HG03045 (cell line): ENCODE measurements around the gene SPEF1.
"Not testable (repeated sequence)": the region's sequence is repeated elsewhere in the genome, so short reads cannot be mapped to it uniquely, and the experiment has no call there.

Experiments
- ATAC-seq: cut with Tn5 transposase; IDR thresholded peaks from one replicate; pipeline ENCODE4 v1.9.1; 2021; ENCODE audit warnings: mild to moderate bottlenecking, moderate library complexity; ENCODE audit not compliant: unreplicated experiment

The SPEF1 gene

GRCh38 chr20:3789201-3789600 lies 8.0 kb upstream of the SPEF1 start:
- not testable (repeated sequence) for ATAC-seq

- ATAC-seq = no peak
These were observed 7.5 kb upstream of the SPEF1 start for GRCh38 chr20:3788685-3789155.

GRCh38 chr20:3787324-3788014 lies 6.2 kb upstream of the SPEF1 start:
- no peak for ATAC-seq

DNA sequence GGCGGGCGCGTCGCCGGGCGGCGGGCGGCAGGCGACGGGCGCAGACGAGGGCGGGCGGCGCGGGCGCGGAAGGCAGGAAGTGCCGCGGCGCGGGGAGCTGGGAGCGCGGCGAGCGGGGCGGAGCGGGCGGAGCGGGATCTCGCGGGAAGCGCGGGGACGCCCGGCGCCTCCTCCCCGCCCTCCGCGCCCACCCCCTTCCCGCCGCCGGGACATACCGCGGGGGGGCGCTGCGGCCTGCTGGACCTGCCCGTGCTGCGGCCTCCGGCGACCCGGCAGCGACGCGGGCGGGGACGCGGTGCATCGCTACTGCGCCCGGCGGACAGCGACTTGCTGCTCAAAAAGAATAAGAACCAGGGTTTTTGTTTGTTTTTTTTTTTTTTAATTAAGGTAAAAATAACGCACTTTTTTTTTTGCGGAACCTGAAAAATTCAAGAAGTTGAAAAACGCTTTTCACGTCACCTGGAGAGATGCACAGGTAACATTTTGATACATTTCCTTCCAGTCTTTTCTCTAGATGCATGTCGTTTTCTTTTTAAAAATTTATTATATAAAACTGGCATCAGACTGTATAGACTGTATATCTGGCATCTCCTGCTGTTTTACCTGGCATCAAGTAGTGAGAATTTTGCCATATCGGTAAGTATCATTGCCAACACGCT lies 5.5 kb upstream of the SPEF1 start, which contains the start of gene CENPB:
Gene CENPB (minus strand): TSS at position 76 of the 659 bp plus-strand sequence. CDS start 257 bp downstream, outside the sequence.
- ATAC-seq = peak; percentile 85

- peak; percentile 19 for ATAC-seq
These were observed 4.9 kb upstream of the SPEF1 start for GRCh38 chr20:3786126-3786484.

DNA sequence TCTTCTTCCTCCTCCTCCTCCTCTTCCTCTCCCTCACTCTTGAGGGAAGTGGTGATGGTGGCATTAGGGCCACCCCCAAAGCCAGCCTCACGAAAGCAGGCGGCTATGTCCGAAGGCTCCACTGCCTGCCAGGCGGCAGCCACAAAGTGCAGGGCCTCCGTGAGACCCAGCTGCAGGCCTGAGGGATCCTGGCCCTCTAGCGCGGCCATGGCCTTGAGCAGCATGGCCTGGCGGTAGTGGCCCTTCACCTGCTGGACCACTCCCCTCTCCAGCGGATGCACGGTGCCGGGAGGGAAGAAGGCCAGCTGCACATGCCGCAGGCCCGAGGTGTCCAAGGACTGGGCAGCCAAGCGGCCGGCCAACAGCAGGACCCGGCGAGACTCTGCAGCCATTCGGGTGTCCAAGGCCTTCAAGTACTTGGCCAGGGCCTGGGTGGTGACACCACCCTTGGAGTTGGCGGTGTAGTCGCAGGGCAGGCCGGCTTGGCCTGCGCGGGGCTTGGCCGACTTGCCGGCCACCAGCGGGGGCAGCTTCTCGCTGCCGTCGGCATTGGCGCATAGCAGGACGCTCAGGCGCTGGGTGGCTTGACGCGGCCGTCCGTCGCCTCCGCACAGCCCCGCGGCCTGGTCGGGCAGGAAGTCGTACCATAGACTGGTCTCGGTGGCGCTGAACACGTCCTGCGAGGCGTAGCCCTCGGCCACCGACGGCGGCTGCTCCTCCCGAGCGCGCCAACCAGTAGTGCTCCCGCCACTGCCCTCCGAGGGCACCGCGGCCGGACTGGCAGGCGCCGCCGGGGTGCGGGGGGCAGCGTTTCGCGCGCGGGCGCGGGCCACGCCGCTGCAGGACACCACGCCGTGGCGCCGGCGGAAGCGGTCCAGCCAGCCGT lies 4.2 kb upstream of the SPEF1 start:
- ATAC-seq = no peak

DNA sequence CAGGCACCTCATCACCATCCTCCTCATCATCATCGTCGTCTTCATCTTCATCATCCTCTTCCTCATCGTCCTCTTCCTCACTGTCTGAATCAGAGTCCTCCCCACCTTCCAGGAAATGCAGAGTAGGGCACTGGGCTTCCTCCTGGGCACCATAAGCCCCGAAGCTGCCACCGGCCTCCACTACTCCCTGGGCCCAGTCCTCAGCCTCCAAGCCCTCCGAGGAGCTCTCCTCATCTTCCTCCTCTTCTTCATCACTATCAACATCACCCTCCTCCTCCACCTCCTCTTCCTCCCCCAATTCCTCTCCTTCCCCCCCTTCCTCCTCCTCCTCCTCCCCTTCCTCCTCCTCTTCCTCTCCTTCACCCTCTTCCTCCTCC lies 3.6 kb upstream of the SPEF1 start:
- no peak for ATAC-seq

DNA sequence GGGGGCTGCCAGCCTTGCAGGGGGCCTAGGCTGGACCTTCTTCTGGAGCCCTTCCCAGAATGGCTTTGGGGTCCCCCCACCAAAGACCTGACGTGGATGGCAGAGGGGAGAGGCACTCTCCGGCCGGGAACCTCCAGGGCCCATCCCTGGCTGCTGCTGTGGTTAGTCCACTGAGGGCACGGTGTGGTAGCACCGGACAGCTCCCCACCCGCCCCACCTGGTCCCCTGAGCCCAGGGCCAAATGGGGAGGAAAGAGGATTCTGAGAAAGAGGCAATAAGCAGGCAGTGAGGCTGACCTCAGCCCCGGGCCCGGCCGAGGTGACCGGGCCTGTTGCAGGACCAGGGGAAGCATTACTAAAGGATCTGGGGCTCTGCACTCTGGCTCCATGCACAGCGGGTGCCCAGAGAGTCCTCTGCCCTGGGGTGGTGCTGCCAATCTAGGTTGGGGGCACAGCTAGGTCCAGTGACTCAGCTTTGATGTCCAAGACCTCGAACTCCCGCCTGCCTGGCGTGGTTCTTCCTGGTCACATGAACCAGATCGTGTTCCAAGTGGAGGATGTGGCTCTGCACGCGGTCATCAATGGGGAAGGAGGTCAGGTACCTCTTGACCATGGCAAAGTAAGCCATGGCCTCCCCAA lies 3.1 kb upstream of the SPEF1 start:
- no peak for ATAC-seq

- ATAC-seq = no peak
These were observed 2.4 kb upstream of the SPEF1 start for GRCh38 chr20:3783511-3784195.

DNA sequence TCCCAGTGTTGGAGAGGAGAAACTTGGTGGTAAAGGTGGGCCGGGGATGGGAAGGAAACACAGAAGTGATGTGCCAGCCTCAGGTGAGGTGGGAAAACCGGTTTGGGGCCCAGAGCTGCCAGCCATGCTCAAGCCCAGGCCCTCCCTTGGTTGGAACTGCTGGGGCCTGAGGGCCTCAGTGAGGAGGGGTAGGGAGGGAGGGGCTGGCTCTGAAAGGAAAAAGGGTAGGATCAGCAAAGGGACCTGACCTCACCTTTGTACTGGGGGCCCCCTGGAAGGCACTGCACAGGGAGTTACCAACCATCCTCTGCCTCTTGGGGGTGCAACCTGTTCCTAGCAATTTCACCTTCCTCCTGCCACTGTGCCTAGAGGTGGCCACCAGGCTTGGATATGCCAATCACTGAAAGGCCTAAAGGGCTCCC lies 1.8 kb upstream of the SPEF1 start:
- ATAC-seq = no peak

- ATAC-seq = no peak
These were observed 1.3 kb upstream of the SPEF1 start for GRCh38 chr20:3782597-3782996.

DNA sequence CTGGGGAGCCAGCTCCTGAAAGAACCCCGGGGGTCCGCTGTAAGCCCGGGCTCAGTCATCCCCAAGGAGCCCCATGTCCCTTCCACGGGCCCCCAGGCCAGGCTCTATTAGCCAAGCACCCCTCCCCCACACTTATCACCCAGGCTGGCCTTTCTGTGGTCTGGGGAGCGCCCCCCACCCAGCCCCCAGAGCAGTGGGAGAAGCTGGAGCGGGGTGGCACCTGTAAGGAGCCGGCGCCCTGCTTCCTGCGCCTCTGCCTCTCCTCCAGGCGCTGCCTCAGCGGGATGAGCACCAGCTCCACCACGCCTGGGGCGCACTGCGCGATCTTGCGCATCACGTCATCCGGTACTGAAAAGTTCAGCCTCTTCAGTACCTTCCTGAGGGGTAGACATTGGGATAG lies 2.3 kb downstream of the SPEF1 start:
- ATAC-seq = no peak

- no peak for ATAC-seq
These were observed 3.3 kb downstream of the SPEF1 start for GRCh38 chr20:3777716-3778629.

GRCh38 chr20:3777381-3777715 lies 3.9 kb downstream of the SPEF1 start:
- no peak for ATAC-seq

GRCh38 chr20:3775457-3776108 lies 5.7 kb downstream of the SPEF1 start:
- ATAC-seq = no peak

DNA sequence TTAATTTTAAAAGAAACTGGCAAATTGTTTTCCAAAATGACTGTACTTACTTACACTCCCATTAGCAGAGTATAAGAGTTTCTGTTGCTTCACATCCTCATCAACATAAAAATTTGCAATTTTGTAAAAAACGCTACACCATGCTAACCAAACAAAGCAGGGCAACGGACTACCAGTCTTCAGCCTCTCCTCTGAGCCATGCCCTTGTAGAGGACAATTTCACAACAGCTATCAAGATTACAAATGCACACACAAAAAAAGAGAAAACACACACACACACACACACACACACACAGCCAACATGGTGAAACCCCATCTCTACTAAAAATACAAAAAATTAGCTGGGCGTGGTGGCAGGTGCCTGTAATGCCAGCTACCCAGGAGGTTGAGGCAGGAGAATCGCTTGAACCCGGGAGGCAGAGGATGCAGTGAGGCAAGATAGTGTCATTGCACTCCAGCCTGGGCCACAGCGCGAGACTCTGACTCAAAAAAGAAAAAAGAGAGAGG lies 9.6 kb downstream of the SPEF1 start:
- ATAC-seq = no peak

DNA sequence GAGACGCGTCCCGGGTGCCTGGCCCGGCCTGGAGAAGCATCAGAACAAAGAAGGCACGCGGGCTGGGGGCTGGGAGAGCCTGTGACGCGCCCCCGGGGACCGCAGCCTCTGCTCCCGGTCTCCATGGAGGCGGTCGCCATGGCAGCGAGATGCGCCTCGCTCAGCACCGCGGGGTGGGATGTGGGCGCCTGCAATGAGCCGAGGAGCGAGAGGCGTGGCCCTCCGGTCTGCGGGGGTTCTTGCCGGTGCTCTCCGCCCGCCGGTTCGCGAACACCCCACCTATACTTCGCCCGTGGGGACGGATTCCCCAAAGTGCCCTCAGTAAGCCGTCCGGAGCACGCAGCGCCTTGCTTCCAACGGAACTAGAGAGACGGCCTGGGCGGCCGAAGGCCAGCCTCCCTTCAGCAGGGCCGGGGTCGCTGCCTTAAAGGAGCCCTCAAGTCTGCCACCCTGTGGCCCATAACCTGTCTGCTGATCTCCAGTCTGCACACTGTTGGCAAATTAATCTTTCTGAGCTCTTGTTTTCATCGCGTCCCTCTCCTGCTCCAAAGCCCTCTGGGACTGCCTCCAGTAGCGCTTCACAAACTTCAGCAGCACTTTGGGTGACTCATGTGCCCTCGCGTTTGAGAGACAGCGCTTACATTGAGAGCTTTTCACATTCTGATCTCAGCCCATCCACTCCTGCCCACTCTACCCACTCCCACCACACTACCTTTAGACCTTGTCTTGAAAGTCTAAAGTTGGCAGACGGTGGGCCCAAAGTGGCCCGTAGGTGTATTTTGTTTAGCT lies 12.7 kb downstream of the SPEF1 start:
- ATAC-seq = peak; percentile 32
